ENCODE data around the gene PISD.

Gene PISD

DNA sequence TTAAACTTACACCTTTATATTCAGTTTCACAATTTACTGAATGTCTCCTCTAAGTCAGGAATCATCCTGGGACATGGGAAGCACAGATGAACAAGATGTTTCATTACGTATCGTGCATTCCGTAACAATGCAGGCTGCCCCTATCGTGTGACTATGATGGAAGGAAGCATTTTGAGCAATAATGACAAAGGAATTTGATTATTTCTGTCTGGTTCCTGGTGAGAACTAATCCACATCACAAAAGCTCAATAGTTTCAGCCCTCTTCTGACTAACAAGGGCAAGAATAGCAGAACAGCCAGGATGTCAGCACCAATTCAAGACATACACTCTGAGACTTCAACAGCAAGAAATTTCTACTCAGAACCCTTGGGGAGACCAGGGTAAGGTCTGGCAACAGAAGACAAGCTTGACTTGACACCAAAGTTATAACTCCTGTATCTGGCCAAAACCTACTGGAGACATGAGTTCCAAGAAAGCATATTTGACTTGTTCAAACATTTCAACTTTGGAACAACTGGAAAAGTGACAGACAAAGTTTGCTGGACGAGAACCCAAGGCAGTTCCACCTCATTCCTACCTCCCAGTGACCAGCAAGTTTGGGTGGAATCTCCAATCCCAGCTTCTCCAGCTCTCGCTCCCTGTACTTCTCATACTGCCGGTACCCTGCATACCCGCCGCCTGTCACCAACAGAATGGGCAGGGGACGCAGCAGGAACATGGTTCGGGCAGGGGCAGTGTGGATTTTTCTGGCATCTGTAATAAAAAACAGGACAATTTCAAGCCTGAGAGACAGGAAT lies 14.3 kb downstream of the PISD start:
- Histone ChIP-seq H3K4me3 (ENCODE audit: severe bottlenecking) (no peak overlapping the region), H3K27ac (ENCODE audit: poor library complexity, severe bottlenecking) (peak overlapping the region; percentile 88), H3K36me3 (ENCODE audit: low read depth) (peaks cover 67% of the 10 kb centered on the region), H3K4me1 (ENCODE audit: insufficient read depth, poor library complexity, severe bottlenecking) (peaks cover 65% of the 10 kb centered on the region), H3K27me3 (ENCODE audit: insufficient read depth, poor library complexity, severe bottlenecking) (no peaks in the 10 kb centered on the region), H3K9me3 (ENCODE audit: severe bottlenecking) (no peaks in the 10 kb centered on the region)
- TF ChIP-seq, protein P1, sequence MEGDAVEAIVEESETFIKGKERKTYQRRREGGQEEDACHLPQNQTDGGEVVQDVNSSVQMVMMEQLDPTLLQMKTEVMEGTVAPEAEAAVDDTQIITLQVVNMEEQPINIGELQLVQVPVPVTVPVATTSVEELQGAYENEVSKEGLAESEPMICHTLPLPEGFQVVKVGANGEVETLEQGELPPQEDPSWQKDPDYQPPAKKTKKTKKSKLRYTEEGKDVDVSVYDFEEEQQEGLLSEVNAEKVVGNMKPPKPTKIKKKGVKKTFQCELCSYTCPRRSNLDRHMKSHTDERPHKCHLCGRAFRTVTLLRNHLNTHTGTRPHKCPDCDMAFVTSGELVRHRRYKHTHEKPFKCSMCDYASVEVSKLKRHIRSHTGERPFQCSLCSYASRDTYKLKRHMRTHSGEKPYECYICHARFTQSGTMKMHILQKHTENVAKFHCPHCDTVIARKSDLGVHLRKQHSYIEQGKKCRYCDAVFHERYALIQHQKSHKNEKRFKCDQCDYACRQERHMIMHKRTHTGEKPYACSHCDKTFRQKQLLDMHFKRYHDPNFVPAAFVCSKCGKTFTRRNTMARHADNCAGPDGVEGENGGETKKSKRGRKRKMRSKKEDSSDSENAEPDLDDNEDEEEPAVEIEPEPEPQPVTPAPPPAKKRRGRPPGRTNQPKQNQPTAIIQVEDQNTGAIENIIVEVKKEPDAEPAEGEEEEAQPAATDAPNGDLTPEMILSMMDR (IDR thresholded peaks at IDR 0.05; ENCODE audit: poor library complexity, severe bottlenecking) = no peak
- DNase-seq (ENCODE audit: low spot score) (no peak), ATAC-seq (ENCODE audit: low read depth) (peak; percentile 26)

DNA sequence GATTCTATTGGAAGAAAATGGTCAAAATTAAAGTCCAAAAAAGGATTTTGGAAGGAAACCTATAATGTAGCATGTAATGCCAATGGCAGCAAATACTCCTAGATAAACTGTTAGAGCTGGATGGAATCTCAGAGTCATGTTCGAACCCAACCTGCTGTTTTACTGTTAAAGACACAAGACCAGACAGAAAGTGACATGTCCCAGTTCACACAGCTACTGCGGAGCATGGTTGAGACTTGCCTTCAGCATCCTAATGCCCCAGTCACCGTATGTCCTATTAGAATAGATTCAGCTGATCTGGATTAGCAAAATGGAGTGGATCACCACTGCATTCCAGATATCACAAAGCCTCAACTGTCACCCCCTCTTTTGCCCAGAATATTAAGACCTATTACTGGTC lies 14.9 kb downstream of the PISD start:
- H3K4me1 ChIP-seq (ENCODE audit: insufficient read depth, poor library complexity, severe bottlenecking) = peaks cover 59% of the 10 kb centered on the region
- H3K36me3 ChIP-seq (ENCODE audit: low read depth) = peaks cover 71% of the 10 kb centered on the region
- no peak overlapping the region for H3K4me3 ChIP-seq (ENCODE audit: severe bottlenecking)
- TF ChIP-seq, protein P1 (IDR thresholded peaks at IDR 0.05; ENCODE audit: poor library complexity, severe bottlenecking) = no peak
- H3K27me3 ChIP-seq (ENCODE audit: insufficient read depth, poor library complexity, severe bottlenecking) = no peaks in the 10 kb centered on the region
- H3K9me3 ChIP-seq (ENCODE audit: severe bottlenecking) = no peaks in the 10 kb centered on the region
- peak overlapping the region; percentile 88 for H3K27ac ChIP-seq (ENCODE audit: poor library complexity, severe bottlenecking)
- DNase-seq (ENCODE audit: low spot score) = no peak
- no peak for ATAC-seq (ENCODE audit: low read depth)

DNA sequence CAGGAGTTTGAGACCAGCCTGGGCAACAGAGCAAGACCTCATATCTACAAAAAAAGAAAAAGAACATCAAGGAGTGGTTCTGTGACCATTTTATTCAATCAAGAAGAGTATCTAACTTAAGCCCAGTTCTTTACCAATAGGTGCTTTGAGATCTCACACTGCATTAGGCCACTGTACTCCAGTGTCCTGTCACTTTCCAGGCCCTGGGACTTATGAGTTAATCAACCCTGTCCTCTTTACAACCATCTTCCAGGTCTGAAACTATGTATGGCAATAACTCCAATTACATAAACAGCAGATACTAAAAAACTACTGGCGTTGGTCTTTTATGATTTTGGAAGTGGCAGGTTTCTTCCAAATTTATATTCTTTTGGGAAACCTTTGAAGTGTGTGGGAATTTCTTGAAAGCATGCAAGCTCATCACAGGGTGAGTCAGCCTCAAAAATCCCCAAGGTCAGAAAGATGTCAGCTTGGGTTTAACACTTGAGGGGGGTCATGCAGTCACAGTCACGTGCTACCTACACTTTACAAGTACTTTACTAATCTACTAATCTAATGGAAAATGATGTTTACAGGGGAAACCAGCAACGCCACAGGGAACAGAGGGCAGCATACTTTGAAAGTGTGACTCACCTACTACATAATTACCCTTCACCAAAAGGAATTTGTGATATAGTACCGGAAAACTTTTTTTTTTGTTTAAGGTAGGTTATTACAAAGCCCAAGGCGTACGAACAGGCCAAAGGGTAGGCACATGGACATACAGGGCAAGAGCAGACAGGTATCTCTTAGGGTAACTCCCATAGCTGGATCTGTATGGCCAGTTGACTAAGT lies 15.6 kb downstream of the PISD start:
- Histone ChIP-seq H3K36me3 (ENCODE audit: low read depth) (peaks cover 77% of the 10 kb centered on the region), H3K27ac (ENCODE audit: poor library complexity, severe bottlenecking) (peak overlapping the region; percentile 88), H3K27me3 (ENCODE audit: insufficient read depth, poor library complexity, severe bottlenecking) (no peaks in the 10 kb centered on the region), H3K4me3 (ENCODE audit: severe bottlenecking) (no peak overlapping the region), H3K4me1 (ENCODE audit: insufficient read depth, poor library complexity, severe bottlenecking) (peaks cover 52% of the 10 kb centered on the region), H3K9me3 (ENCODE audit: severe bottlenecking) (no peaks in the 10 kb centered on the region)
- TF ChIP-seq, protein P1 (IDR thresholded peaks at IDR 0.05; ENCODE audit: poor library complexity, severe bottlenecking) = no peak
- ATAC-seq (ENCODE audit: low read depth) = peak; percentile 96
- DNase-seq (ENCODE audit: low spot score) = peak; percentile 85

DNA sequence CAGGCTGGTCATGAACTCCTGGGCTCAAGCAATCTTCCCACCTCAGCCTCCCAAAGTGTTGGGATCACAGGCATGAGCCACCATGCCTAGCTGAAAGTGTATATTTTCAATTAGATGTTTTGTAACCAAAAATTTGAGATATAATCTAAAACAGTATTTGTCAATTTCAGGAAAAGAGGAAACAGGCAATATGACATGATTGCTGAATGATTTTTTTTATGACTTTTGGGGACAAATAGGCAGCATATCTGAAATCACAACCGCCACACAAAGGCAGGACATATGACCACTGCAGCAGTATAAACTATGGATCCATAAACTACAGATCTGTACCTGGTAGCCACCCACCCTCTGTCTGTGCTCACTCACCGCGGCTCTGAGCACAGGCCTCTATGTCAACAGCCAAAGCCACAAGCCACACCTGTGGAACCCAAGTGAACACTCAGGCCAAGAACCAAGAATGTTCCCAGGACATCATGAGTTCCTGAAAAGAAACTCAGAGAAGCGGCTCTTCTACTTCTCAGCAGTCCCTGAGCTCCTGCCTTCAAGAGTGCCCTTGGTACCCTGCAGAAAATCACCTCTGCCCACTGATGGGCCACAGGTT lies 22.5 kb downstream of the PISD start:
- ATAC-seq (ENCODE audit: low read depth) (no peak; the same call in 2 of the 3 replicates), DNase-seq (ENCODE audit: low spot score) (no peak)
- Histone ChIP-seq H3K27ac (ENCODE audit: poor library complexity, severe bottlenecking) (no peak overlapping the region), H3K9me3 (ENCODE audit: severe bottlenecking) (no peaks in the 10 kb centered on the region), H3K27me3 (ENCODE audit: insufficient read depth, poor library complexity, severe bottlenecking) (no peaks in the 10 kb centered on the region), H3K4me3 (ENCODE audit: severe bottlenecking) (no peak overlapping the region), H3K36me3 (ENCODE audit: low read depth) (peaks cover 35% of the 10 kb centered on the region), H3K4me1 (ENCODE audit: insufficient read depth, poor library complexity, severe bottlenecking) (peaks cover 9% of the 10 kb centered on the region)
- TF ChIP-seq, protein P1 (IDR thresholded peaks at IDR 0.05; ENCODE audit: poor library complexity, severe bottlenecking) = no peak
